PC-3 (cell line): ENCODE data around the gene RANBP1. TPM values are rescaled to one million over a fixed set of nuclear protein-coding genes. Genes with fewer than 3 reads are reported as not detected.

Experiments used
- ATAC-seq: fragments of 200-7000 bp; cut with Tn5 transposase; 2 replicates; pipeline ENCODE4 v1.9.1; 2020; ENCODE audit warnings: mild to moderate bottlenecking, moderate library complexity
- BruUV-seq: library from RNA; stranded (reverse); fragments of 400-500 nt; replicated peaks from 2 replicates; lab custom pipeline; 2021; lab: Mats Ljungman, UMichigan
- CTCF ChIA-PET: fragments of 300-600 bp; sonication (Branson Sonifier 250); formaldehyde crosslinking; loops from one replicate; lab custom pipeline; 2022; ENCODE audit warnings: antibody characterized with exemption; lab: Charles Lee
- POLR2A ChIA-PET: fragments of 300-600 bp; sonication (Branson Sonifier 250); formaldehyde crosslinking; loops from one replicate; lab custom pipeline; 2022; ENCODE audit warnings: antibody characterized with exemption; ENCODE audit not compliant: unreplicated experiment; lab: Charles Lee
- DNase-seq: peaks from one replicate; pipeline ENCODE4 v3.0.0-alpha.2; 2015
- H2AFZ ChIP-seq: fragments of 300-600 bp; sonication (generic); 2 replicates; pipeline ENCODE4 v1.6.0; 2016; ENCODE audit warnings: antibody characterized with exemption, low read length
- H3F3A ChIP-seq: fragments of 300-600 bp; sonication (generic); one replicate; pipeline ENCODE4 v1.6.0; 2017; ENCODE audit warnings: antibody characterized with exemption, low read length, control low read depth, mild to moderate bottlenecking; ENCODE audit not compliant: unreplicated experiment
- H3K27ac ChIP-seq: fragments of 300-600 bp; sonication (generic); 2 replicates; pipeline ENCODE4 v1.5.1; 2016; ENCODE audit warnings: mild to moderate bottlenecking, low read length
- H3K27me3 ChIP-seq: fragments of 300-600 bp; sonication (generic); 2 replicates; pipeline ENCODE4 v1.6.1; 2016; ENCODE audit warnings: low read length, mixed read lengths
- H3K36me3 ChIP-seq: fragments of 300-600 bp; sonication (generic); 2 replicates; pipeline ENCODE4 v1.6.1; 2016; ENCODE audit warnings: low read depth, mixed run types, low read length, mixed read lengths
- H3K4me1 ChIP-seq: fragments of 300-600 bp; sonication (generic); 2 replicates; pipeline ENCODE4 v1.5.1; 2016; ENCODE audit warnings: low read length; ENCODE audit not compliant: insufficient read depth
- H3K4me2 ChIP-seq: fragments of 300-600 bp; sonication (generic); 2 replicates; pipeline ENCODE4 v1.6.0; 2016; ENCODE audit warnings: low read length
- H3K4me3 ChIP-seq: fragments of 300-600 bp; sonication (generic); 2 replicates; pipeline ENCODE4 v1.5.1; 2016; ENCODE audit warnings: mild to moderate bottlenecking, low read length, mixed read lengths
- H3K79me2 ChIP-seq: fragments of 300-600 bp; sonication (generic); 2 replicates; pipeline ENCODE4 v1.6.1; 2017; ENCODE audit warnings: low read length, mixed read lengths
- H3K9ac ChIP-seq: fragments of 300-600 bp; sonication (generic); 2 replicates; pipeline ENCODE4 v1.6.0; 2016; ENCODE audit warnings: mild to moderate bottlenecking, low read length
- H3K9me2 ChIP-seq: fragments of 300-600 bp; sonication (generic); replicated peaks from 2 replicates; pipeline ENCODE4 v1.6.1; 2016; ENCODE audit warnings: mixed run types, low read length, mixed read lengths
- H3K9me3 ChIP-seq: fragments of 300-600 bp; sonication (generic); 2 replicates; pipeline ENCODE4 v1.6.1; 2016; ENCODE audit warnings: low read length, mixed read lengths
- H4K20me1 ChIP-seq: fragments of 300-600 bp; sonication (generic); 2 replicates; pipeline ENCODE4 v1.6.1; 2016; ENCODE audit warnings: low read length, mixed read lengths
- EZH2 ChIP-seq: fragments of 300-600 bp; sonication (generic); IDR thresholded peaks from one replicate; pipeline ENCODE4 v1.6.1; 2017; ENCODE audit warnings: antibody characterized with exemption, mild to moderate bottlenecking, low read length; ENCODE audit not compliant: unreplicated experiment
- EZH2phosphoT487 ChIP-seq: fragments of 300-600 bp; sonication (generic); IDR thresholded peaks from 2 replicates; pipeline ENCODE4 v1.6.1; 2018; ENCODE audit warnings: mild to moderate bottlenecking, antibody characterized with exemption, low read length, borderline replicate concordance
- intact Hi-C: fragments of 100-400 bp; cut with micrococcal nuclease; formaldehyde crosslinking; loops from 2 replicates; pipeline ENCODE4 v1.9.0; 2023
- total RNA-seq: library from RNA; depleted of rRNA; stranded (reverse); fragments of >200 nt; gene quantifications from 2 replicates; pipeline ENCODE4 v1.2.3, GENCODE V29; 2014
- TF ChIP-seq, protein P1 (sequence below): fragments of 300-600 bp; sonication (generic); conservative IDR thresholded peaks from 2 replicates; pipeline ENCODE4 v1.5.1; 2017; ENCODE audit warnings: antibody characterized with exemption, low read depth, mild to moderate bottlenecking, low read length

The RANBP1 gene
- total RNA-seq, 1 experiment from 2014 or later, result 356 TPM

DNA sequence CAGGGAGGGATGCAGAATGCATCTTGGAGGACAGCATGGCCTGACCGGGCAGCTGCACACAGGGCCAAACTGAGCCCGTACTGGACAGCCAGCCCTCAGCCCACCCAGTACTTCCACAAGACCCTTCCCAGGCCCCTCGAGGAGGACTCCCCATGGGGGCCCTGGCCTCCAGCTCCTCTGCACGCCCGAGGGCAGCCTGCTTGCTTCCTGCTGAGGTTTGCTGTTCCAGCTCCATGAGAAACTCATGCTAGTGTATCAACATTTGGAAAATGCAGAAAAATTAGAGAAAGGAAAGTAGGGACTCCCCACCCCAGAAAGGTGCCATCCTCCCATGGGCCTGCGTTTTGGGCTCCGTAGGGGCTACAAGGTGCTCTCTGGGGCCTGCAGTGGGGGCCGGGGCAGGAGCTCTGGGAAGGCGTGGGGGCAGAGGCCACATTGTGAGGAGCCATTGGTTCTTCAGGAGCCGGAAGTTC lies 56.3 kb downstream of the RANBP1 start:
- Histone ChIP-seq H3K79me2 (no peaks in the 10 kb centered on the region), H3K4me3 (no peak overlapping the region), H2AFZ (no peak overlapping the region), H4K20me1 (no peaks in the 10 kb centered on the region), H3K9me2 (no peaks in the 10 kb centered on the region), H3K4me1 (no peaks in the 10 kb centered on the region), H3K9ac (no peak overlapping the region), H3K27me3 (no peaks in the 10 kb centered on the region), H3F3A (no peaks in the 10 kb centered on the region), H3K4me2 (no peak overlapping the region), H3K27ac (no peak overlapping the region), H3K9me3 (no peaks in the 10 kb centered on the region), H3K36me3 (no peaks in the 10 kb centered on the region)
- DNase-seq (no peak), ATAC-seq (no peak)
- intact Hi-C loops, result no loop called here
- TF ChIP-seq, protein P1, sequence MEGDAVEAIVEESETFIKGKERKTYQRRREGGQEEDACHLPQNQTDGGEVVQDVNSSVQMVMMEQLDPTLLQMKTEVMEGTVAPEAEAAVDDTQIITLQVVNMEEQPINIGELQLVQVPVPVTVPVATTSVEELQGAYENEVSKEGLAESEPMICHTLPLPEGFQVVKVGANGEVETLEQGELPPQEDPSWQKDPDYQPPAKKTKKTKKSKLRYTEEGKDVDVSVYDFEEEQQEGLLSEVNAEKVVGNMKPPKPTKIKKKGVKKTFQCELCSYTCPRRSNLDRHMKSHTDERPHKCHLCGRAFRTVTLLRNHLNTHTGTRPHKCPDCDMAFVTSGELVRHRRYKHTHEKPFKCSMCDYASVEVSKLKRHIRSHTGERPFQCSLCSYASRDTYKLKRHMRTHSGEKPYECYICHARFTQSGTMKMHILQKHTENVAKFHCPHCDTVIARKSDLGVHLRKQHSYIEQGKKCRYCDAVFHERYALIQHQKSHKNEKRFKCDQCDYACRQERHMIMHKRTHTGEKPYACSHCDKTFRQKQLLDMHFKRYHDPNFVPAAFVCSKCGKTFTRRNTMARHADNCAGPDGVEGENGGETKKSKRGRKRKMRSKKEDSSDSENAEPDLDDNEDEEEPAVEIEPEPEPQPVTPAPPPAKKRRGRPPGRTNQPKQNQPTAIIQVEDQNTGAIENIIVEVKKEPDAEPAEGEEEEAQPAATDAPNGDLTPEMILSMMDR, result no peak
- TF ChIP-seq EZH2phosphoT487 (no peak), EZH2 (no peak)
- no TSS peak for BruUV-seq
- ChIA-PET CTCF (no interaction called here), POLR2A (no interaction called here)

DNA sequence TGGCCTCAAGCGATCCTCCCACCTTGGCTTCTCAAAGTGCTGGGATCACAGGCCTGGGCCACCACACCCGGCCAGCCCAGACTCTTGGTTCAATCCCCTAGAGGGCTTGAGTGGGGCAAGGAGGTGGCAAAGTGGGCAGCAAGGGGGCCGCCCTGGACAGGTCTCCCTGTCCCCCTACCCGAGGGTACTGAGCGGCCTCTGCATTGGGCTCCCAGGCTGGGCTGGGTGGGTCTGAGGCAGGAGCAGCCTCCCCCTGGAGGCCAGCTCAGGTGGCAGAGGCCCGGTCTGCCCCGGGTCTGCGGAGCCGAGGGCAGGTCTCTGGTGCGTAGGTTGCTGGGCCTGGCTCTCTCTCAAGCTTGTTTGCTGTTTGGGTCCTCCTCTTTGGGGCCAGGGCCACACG lies 57.3 kb downstream of the RANBP1 start:
- Histone ChIP-seq H3K27me3 (no peaks in the 10 kb centered on the region), H3K9me3 (no peaks in the 10 kb centered on the region), H2AFZ (no peak overlapping the region), H3F3A (no peaks in the 10 kb centered on the region), H3K36me3 (no peaks in the 10 kb centered on the region), H3K4me3 (no peak overlapping the region), H3K9me2 (no peaks in the 10 kb centered on the region), H3K27ac (no peak overlapping the region), H4K20me1 (no peaks in the 10 kb centered on the region), H3K9ac (no peak overlapping the region), H3K4me1 (no peaks in the 10 kb centered on the region), H3K79me2 (no peaks in the 10 kb centered on the region), H3K4me2 (no peak overlapping the region)
- ATAC-seq, result no peak
- DNase-seq, result no peak
- no peak for TF ChIP-seq EZH2phosphoT487
- TF ChIP-seq, protein P1, result no peak
- no peak for TF ChIP-seq EZH2
- BruUV-seq, result no TSS peak
- POLR2A ChIA-PET, result no interaction called here
- intact Hi-C loops, result no loop called here
- CTCF ChIA-PET, result no interaction called here

DNA sequence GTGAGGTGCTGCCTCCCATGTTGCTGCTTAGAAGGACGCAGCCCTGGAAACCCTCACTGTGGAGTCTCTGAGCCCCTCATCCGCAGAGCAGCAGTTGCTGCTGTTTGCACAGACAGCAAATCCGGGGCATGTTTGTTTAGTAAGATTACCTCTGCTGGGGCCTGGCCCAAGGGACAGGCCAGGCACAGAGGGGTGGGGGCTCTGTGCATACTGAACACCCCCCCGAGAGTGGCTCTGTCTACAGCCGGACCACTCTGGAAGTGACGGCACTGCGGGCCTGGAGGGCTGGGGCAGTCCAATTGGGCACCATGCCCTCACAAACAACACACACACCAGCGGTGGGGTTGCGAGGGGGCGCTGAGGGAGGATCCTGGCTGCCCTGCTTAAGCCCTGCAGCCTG lies 57.9 kb downstream of the RANBP1 start:
- Histone ChIP-seq H3K79me2 (no peaks in the 10 kb centered on the region), H3K9me3 (no peaks in the 10 kb centered on the region), H2AFZ (no peak overlapping the region), H3K27ac (no peak overlapping the region), H3K36me3 (no peaks in the 10 kb centered on the region), H3K9ac (no peak overlapping the region), H3K27me3 (no peaks in the 10 kb centered on the region), H3K4me3 (no peak overlapping the region), H4K20me1 (no peaks in the 10 kb centered on the region), H3F3A (no peaks in the 10 kb centered on the region), H3K4me2 (no peak overlapping the region), H3K4me1 (no peaks in the 10 kb centered on the region), H3K9me2 (no peaks in the 10 kb centered on the region)
- intact Hi-C loops, result no loop called here
- no peak for DNase-seq
- ATAC-seq, result no peak
- ChIA-PET POLR2A (no interaction called here), CTCF (no interaction called here)
- no peak for TF ChIP-seq EZH2phosphoT487
- TF ChIP-seq, protein P1, result no peak
- TF ChIP-seq EZH2, result no peak
- no TSS peak for BruUV-seq
